H9 (cell line): ENCODE measurements around the gene MMEL1. TPM values are rescaled to one million over a fixed set of nuclear protein-coding genes. Genes with fewer than 3 reads are reported as not detected.

Experiments used
- DNase-seq: peaks from one replicate; pipeline ENCODE4 v3.0.0-alpha.2; 2017
- H2AFZ ChIP-seq: one replicate; pipeline ENCODE4 v1.6.1; 2013; ENCODE audit warnings: mild to moderate bottlenecking, low read length, control low read depth, moderate library complexity
- H2AK5ac ChIP-seq: 2 replicates; pipeline ENCODE4 v1.6.1; 2013; ENCODE audit warnings: low read length, control low read depth, mixed read lengths; ENCODE audit not compliant: insufficient read length
- H2BK120ac ChIP-seq: one replicate; pipeline ENCODE4 v1.6.1; 2013; ENCODE audit warnings: low read depth, mild to moderate bottlenecking, low read length, control low read depth, inconsistent platforms; ENCODE audit not compliant: poor library complexity, severe bottlenecking
- H2BK12ac ChIP-seq: 2 replicates; pipeline ENCODE4 v1.6.1; 2013; ENCODE audit warnings: low read length, control low read depth, mixed read lengths, low read depth; ENCODE audit not compliant: insufficient read length
- H2BK15ac ChIP-seq: 2 replicates; pipeline ENCODE4 v1.6.1; 2013; ENCODE audit warnings: low read depth, low read length, control low read depth
- H2BK20ac ChIP-seq: one replicate; pipeline ENCODE4 v1.6.1; 2013; ENCODE audit warnings: low read depth, mild to moderate bottlenecking, low read length, control low read depth, inconsistent platforms; ENCODE audit not compliant: poor library complexity, severe bottlenecking
- H2BK5ac ChIP-seq: 2 replicates; pipeline ENCODE4 v1.6.1; 2013; ENCODE audit warnings: low read length, control low read depth, mixed read lengths; ENCODE audit not compliant: insufficient read length
- H3K14ac ChIP-seq: 2 replicates; pipeline ENCODE4 v1.6.1; 2013; ENCODE audit warnings: low read length, control low read depth; ENCODE audit not compliant: insufficient read depth
- H3K18ac ChIP-seq: 2 replicates; pipeline ENCODE4 v1.6.1; 2013; ENCODE audit warnings: low read depth, mild to moderate bottlenecking, mixed read lengths, low read length, control low read depth; ENCODE audit not compliant: insufficient read length
- H3K23ac ChIP-seq: 2 replicates; pipeline ENCODE4 v1.6.1; 2013; ENCODE audit warnings: low read length, control low read depth, mixed read lengths, low read depth; ENCODE audit not compliant: insufficient read length
- H3K23me2 ChIP-seq: 2 replicates; pipeline ENCODE4 v1.6.1; 2013; ENCODE audit warnings: low read depth, mild to moderate bottlenecking, mixed read lengths, low read length, control low read depth; ENCODE audit not compliant: insufficient read length, poor library complexity, severe bottlenecking
- H3K27ac ChIP-seq: 2 replicates; pipeline ENCODE4 v1.5.1; 2013; ENCODE audit warnings: low read length, control low read depth, mixed read lengths, low read depth; ENCODE audit not compliant: insufficient read length
- H3K27me3 ChIP-seq: 2 replicates; pipeline ENCODE4 v1.6.1; 2013; ENCODE audit warnings: low read length, control low read depth, inconsistent platforms; ENCODE audit not compliant: insufficient read depth
- H3K4ac ChIP-seq: 2 replicates; pipeline ENCODE4 v1.6.1; 2013; ENCODE audit warnings: low read depth, mild to moderate bottlenecking, control low read depth, inconsistent platforms, low read length, moderate library complexity
- H3K4me1 ChIP-seq: 2 replicates; pipeline ENCODE4 v1.6.1; 2013; ENCODE audit warnings: low read length, control low read depth, inconsistent platforms; ENCODE audit not compliant: insufficient read depth
- H3K4me2 ChIP-seq: 2 replicates; pipeline ENCODE4 v1.6.1; 2013; ENCODE audit warnings: low read length, control low read depth, mixed read lengths; ENCODE audit not compliant: insufficient read length, insufficient read depth
- H3K56ac ChIP-seq: 2 replicates; pipeline ENCODE4 v1.6.1; 2013; ENCODE audit warnings: low read depth, mild to moderate bottlenecking, mixed read lengths, low read length, control low read depth; ENCODE audit not compliant: insufficient read length
- H3K79me1 ChIP-seq: 2 replicates; pipeline ENCODE4 v1.6.1; 2013; ENCODE audit warnings: low read depth, mild to moderate bottlenecking, moderate library complexity, low read length, control low read depth, inconsistent platforms; ENCODE audit not compliant: insufficient read depth, poor library complexity, severe bottlenecking
- H3K79me2 ChIP-seq: 2 replicates; pipeline ENCODE4 v1.6.1; 2013; ENCODE audit warnings: low read length, control low read depth, inconsistent platforms; ENCODE audit not compliant: insufficient read depth
- H3K9ac ChIP-seq: 2 replicates; pipeline ENCODE4 v1.6.1; 2013; ENCODE audit warnings: low read length, control low read depth, mixed read lengths; ENCODE audit not compliant: insufficient read length; ENCODE audit errors: extremely low read depth
- H3K9me3 ChIP-seq: one replicate; pipeline ENCODE4 v1.6.1; 2013; ENCODE audit warnings: low read depth, low read length, inconsistent platforms; ENCODE audit not compliant: control insufficient read depth
- H3T11ph ChIP-seq: one replicate; pipeline ENCODE4 v1.6.1; 2013; ENCODE audit warnings: mild to moderate bottlenecking, low read length, control low read depth, inconsistent platforms
- H4K20me1 ChIP-seq: one replicate; pipeline ENCODE4 v1.6.1; 2013; ENCODE audit not compliant: control insufficient read depth, insufficient read length, insufficient read depth
- H4K5ac ChIP-seq: 2 replicates; pipeline ENCODE4 v1.6.1; 2013; ENCODE audit warnings: low read depth, mild to moderate bottlenecking, mixed read lengths, low read length, control low read depth; ENCODE audit not compliant: insufficient read length
- H4K8ac ChIP-seq: replicated peaks from 2 replicates; pipeline ENCODE4 v1.6.1; 2013; ENCODE audit warnings: low read length, control low read depth, mixed read lengths, low read depth; ENCODE audit not compliant: insufficient read length
- H4K91ac ChIP-seq: 2 replicates; pipeline ENCODE4 v1.6.1; 2013; ENCODE audit warnings: low read depth, mild to moderate bottlenecking, moderate library complexity, mixed read lengths, low read length, control low read depth; ENCODE audit not compliant: insufficient read length
- H3K27ac Mint-ChIP-seq, 3 experiments: 2 replicates in 2 of 3; 3 replicates in 1 of 3; pipeline ENCODE4 v1.8.0; 2020 to 2021; ENCODE audit warnings: mixed read lengths in 3 of 3, mild to moderate bottlenecking in 1 of 3, moderate library complexity in 1 of 3
- H3K27me3 Mint-ChIP-seq: 2 replicates; pipeline ENCODE4 v1.8.0; 2021; ENCODE audit warnings: low read depth, mild to moderate bottlenecking, moderate library complexity, mixed read lengths
- H3K36me3 Mint-ChIP-seq, 3 experiments: 2 replicates in 2 of 3; 3 replicates in 1 of 3; pipeline ENCODE4 v1.8.0; 2020 to 2021; ENCODE audit warnings: low read depth in 3 of 3, mixed read lengths in 3 of 3; ENCODE audit not compliant: insufficient read depth in 1 of 3
- H3K4me1 Mint-ChIP-seq, 2 experiments: 2 replicates each; pipeline ENCODE4 v1.8.0; 2020; ENCODE audit warnings: mixed read lengths in 2 of 2
- H3K4me3 Mint-ChIP-seq, 2 experiments: 2 replicates in 1 of 2; 3 replicates in 1 of 2; pipeline ENCODE4 v1.8.0; 2020 to 2021; ENCODE audit warnings: mild to moderate bottlenecking in 2 of 2, mixed read lengths in 2 of 2, moderate library complexity in 1 of 2
- H3K9me3 Mint-ChIP-seq, 2 experiments: 2 replicates in 1 of 2; 3 replicates in 1 of 2; pipeline ENCODE4 v1.8.0; 2020; ENCODE audit warnings: mild to moderate bottlenecking in 2 of 2, mixed read lengths in 2 of 2, moderate library complexity in 1 of 2
- WGBS: extraction: QIAGEN DNeasy Blood & Tissue Kit; methylation state at CpG from one replicate; pipeline ENCODE4 v1.1.7; 2013; ENCODE audit warnings: missing lambda C conversion rate, low lambda C conversion rate, mixed read lengths; ENCODE audit not compliant: insufficient read length; ENCODE audit errors: extremely low coverage; 5-methylcytosine and 5-hydroxymethylcytosine counted together
- total RNA-seq: library from RNA; stranded (reverse); gene quantifications from 2 replicates; pipeline ENCODE4 v1.2.1, GENCODE V29; 2021
- TF ChIP-seq, protein P1 (sequence below): fragments of 200-600 bp; sonication (generic); conservative IDR thresholded peaks from 3 replicates; pipeline ENCODE4 v1.8.0; 2021; ENCODE audit warnings: antibody characterized with exemption, mild to moderate bottlenecking

Gene MMEL1
- total RNA-seq, 1 experiment from 2014 or later, result 0.42 TPM

DNA sequence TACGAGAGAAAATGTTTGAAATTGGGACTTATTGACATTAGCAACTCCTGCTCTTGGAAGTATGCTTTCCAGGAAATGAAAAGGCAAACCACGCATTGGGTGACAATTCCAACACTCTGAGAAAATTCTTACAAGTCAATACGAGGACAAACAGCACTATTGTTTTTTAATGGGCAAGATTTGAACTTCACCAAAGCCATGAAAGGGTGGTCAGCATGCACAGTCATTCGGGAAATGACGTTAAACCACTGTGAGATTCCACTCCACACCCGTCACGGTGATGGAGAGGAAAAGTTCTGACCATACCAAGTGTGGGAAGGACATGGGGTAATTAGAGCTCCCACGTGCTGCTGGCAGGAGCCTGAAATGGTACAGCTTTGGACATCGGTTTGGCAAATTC, 58.5 kb downstream of the MMEL1 start:
- H3K79me2 ChIP-seq, result no peaks in the 10 kb centered on the region
- no peak overlapping the region for H2BK20ac ChIP-seq
- H3K79me1 ChIP-seq, result no peaks in the 10 kb centered on the region
- H3K27ac ChIP-seq, result no peak overlapping the region
- no peak overlapping the region for H2BK15ac ChIP-seq
- no peak overlapping the region for H3K23ac ChIP-seq
- H3K4me1 Mint-ChIP-seq, result peaks cover 4 to 7% of the 10 kb centered on the region in 2 experiments; a peak in 1 of 4 replicates
- H2BK12ac ChIP-seq, result no peak overlapping the region
- H4K8ac ChIP-seq, result no peak overlapping the region
- H4K5ac ChIP-seq, result no peak overlapping the region
- no peak overlapping the region for H3K4ac ChIP-seq
- H4K91ac ChIP-seq, result no peak overlapping the region
- H3K4me1 ChIP-seq, result no peaks in the 10 kb centered on the region
- no peak overlapping the region for H3K14ac ChIP-seq
- no peak overlapping the region for H3K56ac ChIP-seq
- H4K20me1 ChIP-seq, result no peaks in the 10 kb centered on the region
- no peak overlapping the region for H2BK120ac ChIP-seq
- H3K9ac ChIP-seq, result no peak overlapping the region
- no CpG with 5 or more reads among the region's 9 CpGs for WGBS
- no peak overlapping the region for H2AFZ ChIP-seq
- peaks cover 0 to 3% (median 3%) of the 10 kb centered on the region in 3 experiments; a peak in 4 of 7 replicates for H3K36me3 Mint-ChIP-seq
- no peak overlapping the region for H3T11ph ChIP-seq
- H3K27me3 ChIP-seq, result no peaks in the 10 kb centered on the region
- H2BK5ac ChIP-seq, result no peak overlapping the region
- H3K4me3 Mint-ChIP-seq, result no peak overlapping the region
- no peak overlapping the region for H3K4me2 ChIP-seq
- H3K9me3 ChIP-seq, result no peaks in the 10 kb centered on the region
- H3K27me3 Mint-ChIP-seq, result peaks cover 17% of the 10 kb centered on the region
- peaks cover 8 to 16% of the 10 kb centered on the region in 2 experiments for H3K9me3 Mint-ChIP-seq
- H2AK5ac ChIP-seq, result no peak overlapping the region
- H3K23me2 ChIP-seq, result no peaks in the 10 kb centered on the region
- H3K27ac Mint-ChIP-seq, result no peak overlapping the region
- TF ChIP-seq, protein P1, sequence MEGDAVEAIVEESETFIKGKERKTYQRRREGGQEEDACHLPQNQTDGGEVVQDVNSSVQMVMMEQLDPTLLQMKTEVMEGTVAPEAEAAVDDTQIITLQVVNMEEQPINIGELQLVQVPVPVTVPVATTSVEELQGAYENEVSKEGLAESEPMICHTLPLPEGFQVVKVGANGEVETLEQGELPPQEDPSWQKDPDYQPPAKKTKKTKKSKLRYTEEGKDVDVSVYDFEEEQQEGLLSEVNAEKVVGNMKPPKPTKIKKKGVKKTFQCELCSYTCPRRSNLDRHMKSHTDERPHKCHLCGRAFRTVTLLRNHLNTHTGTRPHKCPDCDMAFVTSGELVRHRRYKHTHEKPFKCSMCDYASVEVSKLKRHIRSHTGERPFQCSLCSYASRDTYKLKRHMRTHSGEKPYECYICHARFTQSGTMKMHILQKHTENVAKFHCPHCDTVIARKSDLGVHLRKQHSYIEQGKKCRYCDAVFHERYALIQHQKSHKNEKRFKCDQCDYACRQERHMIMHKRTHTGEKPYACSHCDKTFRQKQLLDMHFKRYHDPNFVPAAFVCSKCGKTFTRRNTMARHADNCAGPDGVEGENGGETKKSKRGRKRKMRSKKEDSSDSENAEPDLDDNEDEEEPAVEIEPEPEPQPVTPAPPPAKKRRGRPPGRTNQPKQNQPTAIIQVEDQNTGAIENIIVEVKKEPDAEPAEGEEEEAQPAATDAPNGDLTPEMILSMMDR, result no peak
- no peak for DNase-seq
- H3K18ac ChIP-seq, result no peak overlapping the region
